Fibroblast of lung (primary cell): ENCODE data around the gene ANKRD28. TPM values are rescaled to one million over a fixed set of nuclear protein-coding genes. Genes with fewer than 3 reads are reported as not detected.

Source experiments
- DNase-seq, 2 donors: peaks; one replicate each; pipeline versions ENCODE4 v3.0.0 to v3.0.0-alpha.2; 2010; ENCODE audit warnings: low read depth in 2 of 2
- H2AFZ ChIP-seq: 2 replicates; pipeline ENCODE4 v1.5.1; 2012; ENCODE audit warnings: low read length, control low read depth, inconsistent platforms
- H3K27ac ChIP-seq: 2 replicates; pipeline ENCODE4 v1.5.1; 2011; ENCODE audit warnings: low read length, control low read depth; ENCODE audit not compliant: insufficient read depth
- H3K27me3 ChIP-seq: 2 replicates; pipeline ENCODE4 v1.5.1; 2011; ENCODE audit warnings: mild to moderate bottlenecking, low read length; ENCODE audit not compliant: control insufficient read depth, insufficient read depth
- H3K36me3 ChIP-seq: 2 replicates; pipeline ENCODE4 v1.5.1; 2011; ENCODE audit warnings: low read length; ENCODE audit not compliant: control insufficient read depth, insufficient read depth
- H3K4me1 ChIP-seq: 2 replicates; pipeline ENCODE4 v1.5.1; 2011; ENCODE audit warnings: low read length; ENCODE audit not compliant: control insufficient read depth, insufficient read depth; ENCODE audit errors: extremely low read depth
- H3K4me2 ChIP-seq: 2 replicates; pipeline ENCODE4 v1.5.1; 2011; ENCODE audit warnings: low read length, control low read depth; ENCODE audit not compliant: insufficient read depth; ENCODE audit errors: extremely low read depth
- H3K4me3 ChIP-seq, 4 experiments: fragments of 200-600 bp in 1 of 4; sonication (generic) in 1 of 4; replicated peaks in 1 of 4; 2 replicates each; pipeline ENCODE4 v1.5.1; 2011 to 2016; ENCODE audit warnings: low read length in 4 of 4, low read depth in 3 of 4, mild to moderate bottlenecking in 3 of 4, control low read depth in 2 of 4, inconsistent platforms in 1 of 4, mixed read lengths in 1 of 4; ENCODE audit not compliant: insufficient read depth in 1 of 4; ENCODE audit errors: control extremely low read depth in 1 of 4
- H3K79me2 ChIP-seq: 2 replicates; pipeline ENCODE4 v1.5.1; 2012; ENCODE audit warnings: mild to moderate bottlenecking, low read length, inconsistent platforms; ENCODE audit not compliant: control insufficient read depth, insufficient read depth
- H3K9ac ChIP-seq: 2 replicates; pipeline ENCODE4 v1.5.1; 2011; ENCODE audit warnings: mild to moderate bottlenecking, low read length, control low read depth; ENCODE audit not compliant: insufficient read depth
- H3K9me3 ChIP-seq: 2 replicates; pipeline ENCODE4 v1.5.1; 2012; ENCODE audit warnings: low read depth, low read length; ENCODE audit not compliant: control insufficient read depth, insufficient read depth
- H4K20me1 ChIP-seq: 2 replicates; pipeline ENCODE4 v1.5.1; 2011; ENCODE audit warnings: low read length; ENCODE audit not compliant: control insufficient read depth, insufficient read depth; ENCODE audit errors: extremely low read depth
- CTCF ChIP-seq, 2 donors: IDR thresholded peaks in 1 of 2; conservative IDR thresholded peaks in 1 of 2; 1 replicate in 1 of 2; 2 replicates in 1 of 2; pipeline ENCODE4 v1.5.1; 2011 to 2012; ENCODE audit warnings: low read length in 2 of 2, control low read depth in 1 of 2, inconsistent platforms in 1 of 2, low read depth in 1 of 2, mild to moderate bottlenecking in 1 of 2
- EZH2 ChIP-seq: IDR thresholded peaks from 2 replicates; pipeline ENCODE4 v1.5.1; 2012; ENCODE audit warnings: low read length, control low read depth, mild to moderate bottlenecking; ENCODE audit errors: missing control alignments
- polyA plus RNA-seq, 2 donors: library from polyadenylated mRNA; depleted of rRNA in 1 of 2; stranded (reverse) in 1 of 2; unstranded in 1 of 2; fragments of >200 nt; gene quantifications; 2 replicates each; pipeline ENCODE4 v1.2.1, GENCODE V29; 2011 to 2012; ENCODE audit warnings: missing spikeins in 1 of 2
- total RNA-seq: library from RNA; depleted of rRNA; stranded (reverse); fragments of >200 nt; gene quantifications from 2 replicates; pipeline ENCODE4 v1.2.1, GENCODE V29; 2014

ANKRD28 gene
- total and polyA plus RNA-seq, 2 donors (not counting 1 experiment from before 2014, with no cell fraction given): 82.3 to 222 TPM

- Histone ChIP-seq H4K20me1 (no peaks in the 10 kb centered on the region), H3K9me3 (no peaks in the 10 kb centered on the region), H3K79me2 (peaks cover 24% of the 10 kb centered on the region), H2AFZ (no peak overlapping the region), H3K27me3 (no peaks in the 10 kb centered on the region), H3K4me1 (peaks cover 2% of the 10 kb centered on the region), H3K27ac (no peak overlapping the region), H3K9ac (no peak overlapping the region), H3K4me2 (no peak overlapping the region), H3K36me3 (no peaks in the 10 kb centered on the region), H3K4me3 (no peak overlapping the region)
- TF ChIP-seq EZH2: no peak
- no peak for TF ChIP-seq CTCF (conservative IDR thresholded peaks at IDR 0.05 in 1 of 2, IDR thresholded peaks at IDR 0.05 in 1 of 2; ENCODE audit: low read depth in 1 of 2, low read length in 2 of 2)
- DNase-seq: no peak
These were observed 2.5 kb upstream of the ANKRD28 start for GRCh38 chr3:15800327-15800726.

GRCh38 chr3:15798533-15799245, 910 bp upstream of the ANKRD28 start:
- TF ChIP-seq EZH2 (no peak), CTCF (conservative IDR thresholded peaks at IDR 0.05 in 1 of 2, IDR thresholded peaks at IDR 0.05 in 1 of 2; ENCODE audit: low read depth in 1 of 2, low read length in 2 of 2) (no peak)
- Histone ChIP-seq H3K4me1 (peaks cover 2% of the 10 kb centered on the region), H3K4me2 (no peak overlapping the region), H3K36me3 (no peaks in the 10 kb centered on the region), H3K9me3 (no peaks in the 10 kb centered on the region), H3K27ac (peak overlapping the region; percentile 26), H3K4me3 (peak overlapping the region in 2 of 4 experiments; percentile 18 to 99), H2AFZ (no peak overlapping the region), H3K9ac (no peak overlapping the region), H3K27me3 (no peaks in the 10 kb centered on the region), H4K20me1 (no peaks in the 10 kb centered on the region), H3K79me2 (peaks cover 40% of the 10 kb centered on the region)
- DNase-seq: no peak

GRCh38 chr3:15796771-15797641, 773 bp downstream of the ANKRD28 start:
- H3K27me3 ChIP-seq: no peaks in the 10 kb centered on the region
- TF ChIP-seq CTCF (conservative IDR thresholded peaks at IDR 0.05 in 1 of 2, IDR thresholded peaks at IDR 0.05 in 1 of 2; ENCODE audit: low read depth in 1 of 2, low read length in 2 of 2): no peak
- no peak for TF ChIP-seq EZH2
- peaks cover 57% of the 10 kb centered on the region for H3K79me2 ChIP-seq
- H3K27ac ChIP-seq: peak overlapping the region; percentile 96
- peak; percentile 68 to 84 for DNase-seq
- no peak overlapping the region for H2AFZ ChIP-seq
- peaks cover 2% of the 10 kb centered on the region for H3K36me3 ChIP-seq
- peak overlapping the region; percentile 81 for H3K9ac ChIP-seq
- peak overlapping the region; percentile 87 for H3K4me2 ChIP-seq
- no peaks in the 10 kb centered on the region for H3K9me3 ChIP-seq
- no peaks in the 10 kb centered on the region for H4K20me1 ChIP-seq
- H3K4me3 ChIP-seq: peak overlapping the region; percentile 60 to 99 (median 80)
- H3K4me1 ChIP-seq: peaks cover 2% of the 10 kb centered on the region
